Measurements from ENCODE around the gene NF2.

The NF2 gene

DNA sequence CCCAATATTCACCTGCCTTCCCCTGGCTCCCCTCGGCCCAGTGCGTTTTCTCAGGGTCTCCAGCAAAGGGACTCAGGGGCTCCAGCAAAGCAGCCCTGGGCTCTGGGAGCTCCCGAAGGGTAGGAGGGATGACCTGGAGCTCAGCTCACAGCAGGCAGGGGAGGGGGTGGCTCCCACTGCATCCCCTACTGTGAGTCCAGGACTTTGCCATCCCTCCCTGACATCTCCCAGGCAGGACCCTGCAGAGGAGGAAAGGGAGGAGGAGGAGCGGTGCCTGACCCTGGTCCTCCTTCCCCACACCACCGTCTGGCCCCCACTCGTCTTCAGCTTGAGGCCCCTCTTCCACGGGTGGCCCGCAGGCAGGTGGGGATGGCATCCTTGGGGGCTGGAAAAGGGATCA lies 121.4 kb downstream of the NF2 start:
- peaks cover 6% of the 10 kb centered on the region; the same call in 1 of the 2 replicates for H3K27me3 ChIP-seq (ENCODE audit: insufficient read depth, low read depth)
- no peaks in the 10 kb centered on the region for H4K20me1 ChIP-seq (ENCODE audit: insufficient read depth)
- no peak overlapping the region for H3K27ac ChIP-seq
- H2AFZ ChIP-seq (ENCODE audit: low read depth) = no peak overlapping the region
- H3K4me2 ChIP-seq = no peak overlapping the region
- no peak overlapping the region for H3K9ac ChIP-seq
- H3K4me3 ChIP-seq (IDR thresholded peaks at IDR 0.05; ENCODE audit: insufficient read depth, low read depth, low read length) = no peak overlapping the region
- no peaks in the 10 kb centered on the region for H3K4me1 ChIP-seq (ENCODE audit: low read depth, poor library complexity, severe bottlenecking)
- TF ChIP-seq, protein P1, sequence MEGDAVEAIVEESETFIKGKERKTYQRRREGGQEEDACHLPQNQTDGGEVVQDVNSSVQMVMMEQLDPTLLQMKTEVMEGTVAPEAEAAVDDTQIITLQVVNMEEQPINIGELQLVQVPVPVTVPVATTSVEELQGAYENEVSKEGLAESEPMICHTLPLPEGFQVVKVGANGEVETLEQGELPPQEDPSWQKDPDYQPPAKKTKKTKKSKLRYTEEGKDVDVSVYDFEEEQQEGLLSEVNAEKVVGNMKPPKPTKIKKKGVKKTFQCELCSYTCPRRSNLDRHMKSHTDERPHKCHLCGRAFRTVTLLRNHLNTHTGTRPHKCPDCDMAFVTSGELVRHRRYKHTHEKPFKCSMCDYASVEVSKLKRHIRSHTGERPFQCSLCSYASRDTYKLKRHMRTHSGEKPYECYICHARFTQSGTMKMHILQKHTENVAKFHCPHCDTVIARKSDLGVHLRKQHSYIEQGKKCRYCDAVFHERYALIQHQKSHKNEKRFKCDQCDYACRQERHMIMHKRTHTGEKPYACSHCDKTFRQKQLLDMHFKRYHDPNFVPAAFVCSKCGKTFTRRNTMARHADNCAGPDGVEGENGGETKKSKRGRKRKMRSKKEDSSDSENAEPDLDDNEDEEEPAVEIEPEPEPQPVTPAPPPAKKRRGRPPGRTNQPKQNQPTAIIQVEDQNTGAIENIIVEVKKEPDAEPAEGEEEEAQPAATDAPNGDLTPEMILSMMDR (conservative IDR thresholded peaks at IDR 0.05; ENCODE audit: low read depth, low read length) = no peak
- no peaks in the 10 kb centered on the region for H3K36me3 ChIP-seq (ENCODE audit: insufficient read depth)
- no peaks in the 10 kb centered on the region for H3K79me2 ChIP-seq (ENCODE audit: insufficient read depth, low read depth)

DNA sequence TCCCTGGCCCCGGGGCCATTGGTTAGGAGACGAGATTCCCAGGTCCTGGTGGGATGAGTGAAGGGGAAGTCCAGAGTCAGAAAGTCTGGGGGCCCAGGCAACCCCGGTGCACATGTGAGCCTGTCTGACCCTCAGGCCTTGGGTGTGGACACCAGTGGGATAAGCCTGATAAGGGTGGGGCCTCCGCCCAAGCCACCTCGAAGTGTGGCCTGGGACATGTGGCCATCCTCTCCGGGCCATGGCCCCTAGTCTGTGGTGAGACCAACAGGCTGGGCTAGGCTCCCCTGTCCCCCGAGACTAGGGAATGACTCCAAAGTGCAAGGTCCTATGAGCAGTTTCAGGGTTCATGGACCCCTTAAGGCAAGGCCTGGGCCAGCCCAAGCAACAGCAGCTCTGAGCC lies 122.7 kb downstream of the NF2 start:
- H3K27me3 ChIP-seq (ENCODE audit: insufficient read depth, low read depth) = peaks cover 6% of the 10 kb centered on the region; the same call in 1 of the 2 replicates
- H3K4me3 ChIP-seq (IDR thresholded peaks at IDR 0.05; ENCODE audit: insufficient read depth, low read depth, low read length) = no peak overlapping the region
- TF ChIP-seq, protein P1 (conservative IDR thresholded peaks at IDR 0.05; ENCODE audit: low read depth, low read length) = no peak
- H4K20me1 ChIP-seq (ENCODE audit: insufficient read depth) = no peaks in the 10 kb centered on the region
- no peaks in the 10 kb centered on the region for H3K4me1 ChIP-seq (ENCODE audit: low read depth, poor library complexity, severe bottlenecking)
- no peaks in the 10 kb centered on the region for H3K36me3 ChIP-seq (ENCODE audit: insufficient read depth)
- H3K9ac ChIP-seq = no peak overlapping the region
- no peak overlapping the region for H2AFZ ChIP-seq (ENCODE audit: low read depth)
- no peak overlapping the region for H3K4me2 ChIP-seq
- H3K79me2 ChIP-seq (ENCODE audit: insufficient read depth, low read depth) = no peaks in the 10 kb centered on the region
- no peak overlapping the region for H3K27ac ChIP-seq

DNA sequence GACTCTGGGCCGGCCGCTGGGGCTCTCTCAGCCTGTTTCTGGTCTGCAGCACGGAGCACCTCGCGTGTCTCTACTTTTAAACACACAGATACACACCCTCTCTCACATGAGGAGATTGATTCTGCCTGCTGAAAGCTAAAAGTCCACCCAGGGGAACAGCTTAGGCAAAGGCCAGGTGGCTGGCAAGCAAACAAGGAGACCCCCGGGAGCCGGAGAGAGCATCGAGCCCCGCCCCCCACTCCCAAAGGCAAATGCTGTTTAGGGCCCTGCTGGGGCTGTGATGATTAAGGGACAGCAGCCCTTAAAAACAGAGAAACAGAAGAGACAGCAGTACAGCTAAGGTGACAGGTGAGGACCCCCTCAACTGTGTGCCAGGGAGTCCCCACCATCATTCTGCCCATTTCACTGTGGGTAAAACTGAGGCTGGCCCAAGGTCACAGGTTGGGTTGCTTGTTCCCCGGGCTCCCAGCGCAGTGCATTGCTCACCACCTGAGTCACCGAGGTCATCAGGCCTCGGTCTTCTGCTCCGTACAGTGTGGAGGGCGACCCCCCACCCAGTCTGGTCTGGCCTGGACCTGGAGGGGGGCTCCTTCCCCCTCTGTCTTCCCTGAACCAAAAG lies 123.2 kb downstream of the NF2 start:
- H3K27me3 ChIP-seq (ENCODE audit: insufficient read depth, low read depth) = peaks cover 3% of the 10 kb centered on the region; the same call in 1 of the 2 replicates
- H3K9ac ChIP-seq = no peak overlapping the region
- H3K4me1 ChIP-seq (ENCODE audit: low read depth, poor library complexity, severe bottlenecking) = no peaks in the 10 kb centered on the region
- no peak overlapping the region for H3K27ac ChIP-seq
- H4K20me1 ChIP-seq (ENCODE audit: insufficient read depth) = no peaks in the 10 kb centered on the region
- TF ChIP-seq, protein P1 (conservative IDR thresholded peaks at IDR 0.05; ENCODE audit: low read depth, low read length) = no peak
- H3K79me2 ChIP-seq (ENCODE audit: insufficient read depth, low read depth) = no peaks in the 10 kb centered on the region
- H3K36me3 ChIP-seq (ENCODE audit: insufficient read depth) = no peaks in the 10 kb centered on the region
- H2AFZ ChIP-seq (ENCODE audit: low read depth) = no peak overlapping the region
- H3K4me2 ChIP-seq = no peak overlapping the region
- H3K4me3 ChIP-seq (IDR thresholded peaks at IDR 0.05; ENCODE audit: insufficient read depth, low read depth, low read length) = no peak overlapping the region

DNA sequence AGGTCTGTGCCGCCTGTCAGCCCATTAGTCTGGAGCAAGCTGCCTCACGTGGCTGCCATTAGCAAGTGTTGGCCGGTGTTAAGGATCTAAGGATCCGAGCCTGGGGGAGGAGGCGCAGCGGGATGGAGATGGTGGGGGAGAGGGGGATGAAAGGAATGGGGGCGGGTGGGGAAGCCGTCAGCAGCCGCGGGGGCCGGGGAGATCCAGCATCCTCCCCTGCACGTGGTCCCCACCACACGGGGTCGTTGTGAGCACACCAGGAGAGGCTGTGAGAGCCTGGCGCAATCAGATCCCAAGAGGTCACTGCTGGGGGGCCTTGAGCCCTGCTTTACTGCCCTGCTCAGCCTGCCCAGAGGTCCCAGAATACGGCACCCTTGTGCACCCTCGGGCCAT lies 123.7 kb downstream of the NF2 start:
- Histone ChIP-seq H3K4me1 (ENCODE audit: low read depth, poor library complexity, severe bottlenecking) (no peaks in the 10 kb centered on the region), H4K20me1 (ENCODE audit: insufficient read depth) (no peaks in the 10 kb centered on the region), H3K27me3 (ENCODE audit: insufficient read depth, low read depth) (peaks cover 3% of the 10 kb centered on the region; the same call in 1 of the 2 replicates), H3K4me3 (IDR thresholded peaks at IDR 0.05; ENCODE audit: insufficient read depth, low read depth, low read length) (no peak overlapping the region), H3K9ac (no peak overlapping the region), H3K36me3 (ENCODE audit: insufficient read depth) (no peaks in the 10 kb centered on the region), H3K27ac (no peak overlapping the region), H3K4me2 (no peak overlapping the region), H2AFZ (ENCODE audit: low read depth) (no peak overlapping the region), H3K79me2 (ENCODE audit: insufficient read depth, low read depth) (no peaks in the 10 kb centered on the region)
- TF ChIP-seq, protein P1 (conservative IDR thresholded peaks at IDR 0.05; ENCODE audit: low read depth, low read length) = no peak

Data from KMS-11 (cell line).